Measurements from ENCODE around the gene LDLRAD2.
A peak's percentile ranks its signal among the peaks of the same experiment; 100 is the strongest.

Gene LDLRAD2

GRCh38 chr1:21801100-21801499, 11.0 kb upstream of the LDLRAD2 start:
- in situ Hi-C loops (cut with HindIII; ENCODE audit: low sequenced_read_pairs), result no loop called here
- TF ChIP-seq, protein P1, sequence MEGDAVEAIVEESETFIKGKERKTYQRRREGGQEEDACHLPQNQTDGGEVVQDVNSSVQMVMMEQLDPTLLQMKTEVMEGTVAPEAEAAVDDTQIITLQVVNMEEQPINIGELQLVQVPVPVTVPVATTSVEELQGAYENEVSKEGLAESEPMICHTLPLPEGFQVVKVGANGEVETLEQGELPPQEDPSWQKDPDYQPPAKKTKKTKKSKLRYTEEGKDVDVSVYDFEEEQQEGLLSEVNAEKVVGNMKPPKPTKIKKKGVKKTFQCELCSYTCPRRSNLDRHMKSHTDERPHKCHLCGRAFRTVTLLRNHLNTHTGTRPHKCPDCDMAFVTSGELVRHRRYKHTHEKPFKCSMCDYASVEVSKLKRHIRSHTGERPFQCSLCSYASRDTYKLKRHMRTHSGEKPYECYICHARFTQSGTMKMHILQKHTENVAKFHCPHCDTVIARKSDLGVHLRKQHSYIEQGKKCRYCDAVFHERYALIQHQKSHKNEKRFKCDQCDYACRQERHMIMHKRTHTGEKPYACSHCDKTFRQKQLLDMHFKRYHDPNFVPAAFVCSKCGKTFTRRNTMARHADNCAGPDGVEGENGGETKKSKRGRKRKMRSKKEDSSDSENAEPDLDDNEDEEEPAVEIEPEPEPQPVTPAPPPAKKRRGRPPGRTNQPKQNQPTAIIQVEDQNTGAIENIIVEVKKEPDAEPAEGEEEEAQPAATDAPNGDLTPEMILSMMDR (IDR thresholded peaks at IDR 0.05; ENCODE audit: low read depth, low read length), result no peak
- H3K4me3 ChIP-seq (ENCODE audit: low read depth, low read length), result no peak overlapping the region
- peak; percentile 21 for DNase-seq (ENCODE audit: low read depth, low spot score)

GRCh38 chr1:21804536-21804935, 7.5 kb upstream of the LDLRAD2 start:
- in situ Hi-C loops (cut with HindIII; ENCODE audit: low sequenced_read_pairs), result no loop called here
- TF ChIP-seq, protein P1 (IDR thresholded peaks at IDR 0.05; ENCODE audit: low read depth, low read length), result no peak
- no peak for DNase-seq (ENCODE audit: low read depth, low spot score)
- no peak overlapping the region for H3K4me3 ChIP-seq (ENCODE audit: low read depth, low read length)

DNA sequence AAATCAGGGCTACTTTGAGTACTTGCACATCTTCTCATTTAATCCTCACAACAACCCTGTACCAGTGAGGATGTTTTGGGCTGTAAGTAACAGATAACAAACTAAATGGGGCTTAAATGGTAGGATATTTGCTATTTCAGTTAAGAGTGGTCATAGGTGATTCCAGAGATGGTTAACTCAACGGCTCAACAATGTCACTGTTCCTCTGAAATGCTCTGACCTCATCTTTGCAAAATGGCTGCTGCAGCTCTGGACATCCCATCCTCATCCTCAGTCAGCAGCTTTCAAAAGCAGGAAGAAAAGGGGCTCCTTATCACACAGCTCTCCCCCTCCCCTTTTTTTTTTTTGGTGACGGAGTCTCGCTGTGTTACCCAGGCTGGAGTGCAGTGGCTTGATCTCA, 1.5 kb downstream of the LDLRAD2 start:
- no peak overlapping the region for H3K4me3 ChIP-seq (ENCODE audit: low read depth, low read length)
- in situ Hi-C loops (cut with HindIII; ENCODE audit: low sequenced_read_pairs), result no loop called here
- DNase-seq (ENCODE audit: low read depth, low spot score), result no peak
- TF ChIP-seq, protein P1 (IDR thresholded peaks at IDR 0.05; ENCODE audit: low read depth, low read length), result no peak

DNA sequence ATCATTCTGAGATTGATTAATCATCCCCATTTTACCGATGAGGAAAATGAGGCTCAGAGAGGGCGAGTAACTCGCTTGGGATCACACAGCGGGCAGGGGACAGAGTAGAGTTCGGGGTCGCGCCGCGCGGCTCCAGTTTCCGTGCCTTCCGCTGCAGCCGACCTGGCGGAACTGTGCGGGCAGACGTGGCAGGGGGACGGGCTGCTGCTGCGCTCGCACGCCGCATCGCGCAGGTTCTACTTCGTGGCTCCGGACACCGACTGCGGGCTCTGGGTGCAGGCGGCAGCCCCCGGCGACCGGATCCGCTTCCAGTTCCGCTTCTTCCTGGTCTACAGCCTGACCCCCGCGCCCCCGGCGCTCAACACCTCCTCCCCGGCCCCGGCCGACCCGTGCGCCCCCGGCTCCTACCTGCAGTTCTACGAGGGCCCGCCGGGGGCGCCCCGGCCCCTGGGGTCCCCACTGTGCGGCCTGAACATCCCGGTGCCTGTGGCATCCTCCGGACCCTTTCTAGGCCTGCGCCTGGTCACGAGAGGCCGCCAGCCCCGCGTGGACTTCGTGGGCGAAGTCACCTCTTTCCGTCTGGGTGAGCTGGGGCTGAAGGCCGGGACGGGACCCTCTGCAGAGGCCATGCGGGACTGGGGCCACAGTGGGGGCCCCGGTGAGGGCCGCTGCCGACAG, 2.3 kb downstream of the LDLRAD2 start:
- in situ Hi-C loops (cut with HindIII; ENCODE audit: low sequenced_read_pairs), result no loop called here
- H3K4me3 ChIP-seq (ENCODE audit: low read depth, low read length), result peak overlapping the region; percentile 26
- TF ChIP-seq, protein P1 (IDR thresholded peaks at IDR 0.05; ENCODE audit: low read depth, low read length), result peak; percentile 65
- no peak for DNase-seq (ENCODE audit: low read depth, low spot score)

DNA sequence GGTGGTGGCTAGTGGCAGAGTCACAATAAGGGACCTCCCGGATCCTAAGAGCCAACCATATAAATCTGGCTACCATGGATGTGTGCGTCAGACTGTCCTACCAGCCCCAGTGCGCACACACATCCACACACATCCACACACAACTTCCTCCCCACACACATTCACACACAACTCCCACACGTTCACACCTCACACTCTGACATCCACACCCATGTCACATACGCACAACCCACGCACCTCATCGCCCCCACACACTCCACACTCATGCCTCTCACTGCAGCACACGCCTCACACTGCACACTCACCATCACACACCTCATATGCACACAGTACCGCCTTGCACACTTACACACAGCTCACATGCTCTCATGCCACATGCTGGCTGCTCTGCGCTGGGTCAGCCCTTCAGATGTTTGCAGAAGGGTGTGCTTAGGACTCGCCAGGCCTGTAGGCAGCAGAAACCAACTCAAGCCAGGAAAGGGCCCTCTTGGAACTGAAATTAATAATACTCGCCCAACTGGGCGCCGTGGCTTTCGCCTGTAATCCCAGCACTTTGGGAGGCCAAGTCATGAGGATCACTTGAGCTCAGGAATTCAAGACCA, 3.0 kb downstream of the LDLRAD2 start:
- DNase-seq (ENCODE audit: low read depth, low spot score), result no peak
- in situ Hi-C loops (cut with HindIII; ENCODE audit: low sequenced_read_pairs), result no loop called here
- H3K4me3 ChIP-seq (ENCODE audit: low read depth, low read length), result no peak overlapping the region
- TF ChIP-seq, protein P1 (IDR thresholded peaks at IDR 0.05; ENCODE audit: low read depth, low read length), result no peak

DNA sequence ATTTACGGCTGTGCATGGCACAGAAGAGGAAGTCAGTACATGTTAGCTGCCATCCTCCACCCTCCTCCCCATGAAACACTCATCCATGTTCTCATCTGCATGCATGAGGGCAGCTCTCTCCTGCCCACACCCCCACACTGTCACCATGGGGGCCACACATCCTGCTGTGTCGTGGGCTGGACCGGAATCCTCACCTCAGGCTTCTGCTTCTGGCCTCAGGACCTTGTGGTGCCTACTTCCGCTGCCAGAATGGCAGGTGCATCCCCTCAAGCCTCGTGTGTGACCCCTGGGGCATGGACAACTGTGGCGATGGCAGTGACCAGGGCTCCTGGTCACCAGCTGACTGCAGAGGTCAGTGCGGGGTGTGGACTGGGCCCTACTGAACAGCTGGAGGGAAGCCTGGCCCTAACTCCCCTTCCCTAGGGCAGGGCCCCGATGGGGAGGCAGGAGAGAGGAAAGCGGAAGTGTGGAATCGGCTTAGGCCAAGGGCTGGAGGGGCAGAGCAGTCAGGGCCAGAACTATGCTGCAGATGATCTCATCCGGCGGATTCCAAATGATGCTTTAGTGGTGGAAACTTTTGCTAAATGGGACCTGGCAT, 3.8 kb downstream of the LDLRAD2 start:
- TF ChIP-seq, protein P1 (IDR thresholded peaks at IDR 0.05; ENCODE audit: low read depth, low read length), result no peak
- DNase-seq (ENCODE audit: low read depth, low spot score), result no peak
- in situ Hi-C loops (cut with HindIII; ENCODE audit: low sequenced_read_pairs), result no loop called here
- H3K4me3 ChIP-seq (ENCODE audit: low read depth, low read length), result no peak overlapping the region

Data from astrocyte of the spinal cord (primary cell).